Psoas muscle (tissue), 8 donors: Measurements from ENCODE around the gene CENPP. TPM values are rescaled to one million over a fixed set of nuclear protein-coding genes. Genes with fewer than 3 reads are reported as not detected.

Experiments used
- ATAC-seq, 4 donors: fragments of 200-7000 bp; cut with Tn5 transposase; one replicate each; pipeline ENCODE4 v1.9.1; 2020; ENCODE audit warnings: moderate library complexity in 3 of 4, mild to moderate bottlenecking in 2 of 4
- DNase-seq, 2 donors: peaks; one replicate each; pipeline ENCODE4 v3.0.0-alpha.2; 2020
- H3K27ac ChIP-seq: fragments of 200-600 bp; one replicate; pipeline ENCODE4 v1.8.0; 2022
- H3K27me3 ChIP-seq, 3 donors: fragments of 200-600 bp in 1 of 3; one replicate each; pipeline versions ENCODE4 v1.6.1 to v1.8.0; 2013 to 2022; ENCODE audit warnings: low read length in 2 of 3, mild to moderate bottlenecking in 2 of 3, moderate library complexity in 1 of 3; ENCODE audit not compliant: insufficient read depth in 3 of 3
- H3K36me3 ChIP-seq, 2 donors: fragments of 200-600 bp in 1 of 2; one replicate each; pipeline versions ENCODE4 v1.6.1 to v1.8.0; 2013 to 2022; ENCODE audit warnings: low read depth in 1 of 2, mild to moderate bottlenecking in 1 of 2, moderate library complexity in 1 of 2; ENCODE audit not compliant: insufficient read depth in 1 of 2
- H3K4me1 ChIP-seq: fragments of 200-600 bp; one replicate; pipeline ENCODE4 v1.8.0; 2022
- H3K4me3 ChIP-seq: fragments of 200-600 bp; one replicate; pipeline ENCODE4 v1.8.0; 2022; ENCODE audit warnings: mild to moderate bottlenecking
- H3K9me3 ChIP-seq: fragments of 200-600 bp; one replicate; pipeline ENCODE4 v1.8.0; 2022
- WGBS, 3 donors: extraction: QIAGEN DNeasy Blood & Tissue Kit; methylation state at CpG; one replicate each; pipeline versions ENCODE4 v1.1.6 to v1.1.7; 2013; 5-methylcytosine and 5-hydroxymethylcytosine counted together
- intact Hi-C, 2 donors: fragments of 100-400 bp; cut with DNase I; formaldehyde crosslinking; loops; one replicate each; pipeline versions ENCODE4 v1.11.0 to v1.14.2; 2022
- polyA plus RNA-seq, 3 donors: library from polyadenylated mRNA; stranded (reverse); fragments of 200-250 nt; gene quantifications; one replicate each; pipeline ENCODE4 v1.2.3, GENCODE V29; 2013
- total RNA-seq, 4 donors: library from RNA; stranded (reverse); fragmentation: NEBNext Ultra II Directional in 2 of 4; extraction: Animal tissue kit (Norgen Biotek cat#: 25700) in 2 of 4; gene quantifications; one replicate each; pipeline versions ENCODE4 v1.2.1 to v1.2.4, GENCODE V29; 2021 to 2023
- TF ChIP-seq, protein P1 (sequence below): fragments of 200-600 bp; IDR thresholded peaks from one replicate; pipeline ENCODE4 v1.8.0; 2022; ENCODE audit warnings: antibody characterized with exemption
- donor health status: healthy with polysubstance abuse.
- donor health status: DM: no; HTN: no; CAD: no; lungs with moderate emphysema.
- donor health status: Bipolar disorder and iron deficiency.
- donor health status: healthy.
- donor health status: DM: yes; HTN: yes; CAD: no.
- donor health status: DM: no; HTN: no; CAD: no.
- donor health status: DM: no; HTN: no; CAD: no.
- donor health status: DM: yes; HTN: yes; CAD: no.

Gene CENPP
- total and polyA plus RNA-seq, 7 donors = 1.8 to 15.7 (median 6.4) TPM

DNA sequence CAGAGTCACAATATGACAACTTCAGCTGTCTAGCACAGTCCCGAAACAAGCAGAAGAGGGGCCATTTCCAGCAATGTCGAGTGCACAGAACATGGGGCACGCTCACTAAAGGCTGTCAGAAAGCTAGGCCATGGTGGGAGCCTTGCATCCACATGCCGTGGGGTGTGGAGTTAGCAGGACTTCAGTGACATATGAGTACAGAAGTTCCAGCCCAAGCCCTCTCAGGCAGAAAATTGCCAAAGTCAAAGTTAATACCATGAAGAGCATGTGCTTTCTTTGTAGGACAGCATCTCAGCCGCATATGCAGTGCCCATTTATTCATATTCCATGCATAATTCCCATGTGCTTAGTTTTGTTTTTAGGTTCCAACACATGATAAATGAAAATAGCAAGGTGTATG, 183.3 kb downstream of the CENPP start:
- TF ChIP-seq, protein P1, sequence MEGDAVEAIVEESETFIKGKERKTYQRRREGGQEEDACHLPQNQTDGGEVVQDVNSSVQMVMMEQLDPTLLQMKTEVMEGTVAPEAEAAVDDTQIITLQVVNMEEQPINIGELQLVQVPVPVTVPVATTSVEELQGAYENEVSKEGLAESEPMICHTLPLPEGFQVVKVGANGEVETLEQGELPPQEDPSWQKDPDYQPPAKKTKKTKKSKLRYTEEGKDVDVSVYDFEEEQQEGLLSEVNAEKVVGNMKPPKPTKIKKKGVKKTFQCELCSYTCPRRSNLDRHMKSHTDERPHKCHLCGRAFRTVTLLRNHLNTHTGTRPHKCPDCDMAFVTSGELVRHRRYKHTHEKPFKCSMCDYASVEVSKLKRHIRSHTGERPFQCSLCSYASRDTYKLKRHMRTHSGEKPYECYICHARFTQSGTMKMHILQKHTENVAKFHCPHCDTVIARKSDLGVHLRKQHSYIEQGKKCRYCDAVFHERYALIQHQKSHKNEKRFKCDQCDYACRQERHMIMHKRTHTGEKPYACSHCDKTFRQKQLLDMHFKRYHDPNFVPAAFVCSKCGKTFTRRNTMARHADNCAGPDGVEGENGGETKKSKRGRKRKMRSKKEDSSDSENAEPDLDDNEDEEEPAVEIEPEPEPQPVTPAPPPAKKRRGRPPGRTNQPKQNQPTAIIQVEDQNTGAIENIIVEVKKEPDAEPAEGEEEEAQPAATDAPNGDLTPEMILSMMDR = no peak
- ATAC-seq = no peak
- no peak overlapping the region for H3K4me3 ChIP-seq
- H3K27me3 ChIP-seq = no peaks in the 10 kb centered on the region
- no peaks in the 10 kb centered on the region for H3K36me3 ChIP-seq
- no peak for DNase-seq
- H3K27ac ChIP-seq = no peak overlapping the region
- no peaks in the 10 kb centered on the region for H3K9me3 ChIP-seq
- H3K4me1 ChIP-seq = peaks cover 6% of the 10 kb centered on the region
- 59 to 66% (median 61%) methylated on average over 5 of the region's 5 CpGs for WGBS, 3 donors
- intact Hi-C loops = no loop called here

DNA sequence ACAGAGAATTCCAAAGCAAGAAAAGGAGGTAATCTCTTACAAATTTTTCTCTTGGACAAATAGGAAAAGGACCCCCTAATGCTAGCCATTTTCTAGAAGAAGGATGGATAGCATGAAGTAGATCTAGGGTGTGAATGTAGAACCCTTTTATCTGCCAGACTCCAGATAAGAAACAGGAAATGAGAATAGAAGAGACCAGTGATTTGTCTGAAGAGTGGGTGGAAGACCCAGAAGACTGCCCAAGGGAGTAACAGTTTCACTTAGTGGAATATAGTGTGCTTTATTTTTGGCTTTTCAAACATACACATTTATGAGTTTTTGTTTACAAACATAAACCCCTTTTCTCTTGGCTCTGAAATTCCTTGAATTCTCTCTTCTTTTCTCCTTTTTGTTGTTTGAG, 185.0 kb downstream of the CENPP start:
- Histone ChIP-seq H3K4me1 (peaks cover 6% of the 10 kb centered on the region), H3K27ac (no peak overlapping the region), H3K36me3 (no peaks in the 10 kb centered on the region), H3K9me3 (no peaks in the 10 kb centered on the region), H3K4me3 (no peak overlapping the region), H3K27me3 (no peaks in the 10 kb centered on the region)
- TF ChIP-seq, protein P1 = no peak
- DNase-seq (no peak), ATAC-seq (no peak)
- intact Hi-C loops = no loop called here

DNA sequence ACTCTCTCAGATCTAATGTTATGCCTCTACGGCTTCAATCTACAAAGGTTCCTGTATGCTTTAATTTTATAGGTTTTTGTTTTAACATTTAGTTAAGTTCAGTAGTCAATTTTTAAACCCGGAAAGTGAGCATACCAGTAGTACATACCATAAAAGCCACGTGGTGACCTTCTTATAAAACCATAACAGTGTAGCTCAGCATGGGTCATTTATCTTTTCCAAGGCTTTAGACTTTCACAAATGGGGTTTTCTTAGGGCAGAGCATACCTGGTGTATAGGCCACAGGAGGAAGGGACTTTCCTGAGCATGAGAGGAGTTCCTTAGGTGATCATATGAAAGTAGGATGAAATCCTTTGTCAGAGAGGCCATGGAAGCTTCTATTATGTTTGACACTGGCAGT, 186.9 kb downstream of the CENPP start:
- intact Hi-C loops = no loop called here
- Histone ChIP-seq H3K36me3 (no peaks in the 10 kb centered on the region), H3K27me3 (no peaks in the 10 kb centered on the region), H3K9me3 (no peaks in the 10 kb centered on the region), H3K4me1 (peaks cover 6% of the 10 kb centered on the region), H3K4me3 (no peak overlapping the region), H3K27ac (no peak overlapping the region)
- 59 to 90% (median 67%) methylated on average over 3 of the region's 3 CpGs for WGBS, 3 donors
- ATAC-seq (no peak), DNase-seq (no peak)
- TF ChIP-seq, protein P1 = no peak

DNA sequence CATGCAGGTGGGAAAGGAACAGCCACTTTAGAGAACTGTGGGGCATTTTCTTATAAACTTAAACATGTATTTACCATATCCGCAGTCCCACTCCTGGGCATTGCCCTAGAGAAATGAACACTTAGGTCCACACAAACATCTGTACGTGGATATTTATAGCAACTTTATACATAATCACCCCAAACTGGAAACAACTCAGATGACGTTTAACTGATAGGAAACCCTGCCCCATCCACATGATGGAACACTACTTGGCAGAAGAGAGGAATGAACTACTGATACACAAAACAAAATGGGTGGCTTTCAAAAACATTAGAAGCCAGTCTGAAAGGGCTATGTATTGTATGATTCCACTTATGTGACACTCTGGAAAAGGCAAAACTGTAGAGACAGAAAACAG, 187.6 kb downstream of the CENPP start:
- H3K27ac ChIP-seq = no peak overlapping the region
- intact Hi-C loops = no loop called here
- no peak for ATAC-seq
- 43 to 48% (median 46%) methylated on average over 3 of the region's 3 CpGs for WGBS, 3 donors
- peaks cover 6% of the 10 kb centered on the region for H3K4me1 ChIP-seq
- H3K27me3 ChIP-seq = no peaks in the 10 kb centered on the region
- DNase-seq = no peak
- TF ChIP-seq, protein P1 = no peak
- no peaks in the 10 kb centered on the region for H3K36me3 ChIP-seq
- H3K9me3 ChIP-seq = no peaks in the 10 kb centered on the region
- H3K4me3 ChIP-seq = no peak overlapping the region

DNA sequence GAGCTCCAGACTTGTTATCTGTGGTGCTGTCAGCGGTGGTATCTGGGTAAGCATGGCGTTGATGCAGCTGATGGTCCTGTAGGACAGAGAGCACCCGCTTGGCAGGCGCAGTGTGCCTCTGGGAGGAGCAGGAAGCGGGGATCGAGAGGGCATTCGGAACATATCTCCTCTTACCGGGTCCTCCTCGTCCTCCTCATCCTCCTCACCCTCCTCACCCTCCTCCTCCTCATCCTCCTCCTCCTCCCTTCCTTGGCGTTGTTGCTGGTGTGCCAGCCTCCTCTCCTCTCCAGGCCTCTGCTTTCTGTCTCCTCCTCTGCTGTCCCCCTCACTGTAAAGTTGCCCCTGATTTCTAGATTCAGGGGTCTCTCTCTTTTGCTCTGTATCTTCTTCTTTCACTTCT, 188.9 kb downstream of the CENPP start:
- Histone ChIP-seq H3K4me3 (no peak overlapping the region), H3K4me1 (peaks cover 6% of the 10 kb centered on the region), H3K27ac (no peak overlapping the region), H3K9me3 (no peaks in the 10 kb centered on the region), H3K36me3 (no peaks in the 10 kb centered on the region), H3K27me3 (no peaks in the 10 kb centered on the region)
- ATAC-seq = no peak
- TF ChIP-seq, protein P1 = no peak
- intact Hi-C loops = no loop called here
- no peak for DNase-seq
- WGBS, 3 donors = 91 to 95% (median 93%) methylated on average over 9 to 10 of the region's 10 CpGs
